ENCODE results near the gene THSD4.

The THSD4 gene

GRCh38 chr15:71811036-71811736 lies 695.9 kb downstream of the THSD4 start:
- H3K4me3 ChIP-seq (replicated peaks; ENCODE audit: low read depth, low read length) = no peak overlapping the region
- DNase-seq (ENCODE audit: low read depth) = no peak
- TF ChIP-seq, protein P1, sequence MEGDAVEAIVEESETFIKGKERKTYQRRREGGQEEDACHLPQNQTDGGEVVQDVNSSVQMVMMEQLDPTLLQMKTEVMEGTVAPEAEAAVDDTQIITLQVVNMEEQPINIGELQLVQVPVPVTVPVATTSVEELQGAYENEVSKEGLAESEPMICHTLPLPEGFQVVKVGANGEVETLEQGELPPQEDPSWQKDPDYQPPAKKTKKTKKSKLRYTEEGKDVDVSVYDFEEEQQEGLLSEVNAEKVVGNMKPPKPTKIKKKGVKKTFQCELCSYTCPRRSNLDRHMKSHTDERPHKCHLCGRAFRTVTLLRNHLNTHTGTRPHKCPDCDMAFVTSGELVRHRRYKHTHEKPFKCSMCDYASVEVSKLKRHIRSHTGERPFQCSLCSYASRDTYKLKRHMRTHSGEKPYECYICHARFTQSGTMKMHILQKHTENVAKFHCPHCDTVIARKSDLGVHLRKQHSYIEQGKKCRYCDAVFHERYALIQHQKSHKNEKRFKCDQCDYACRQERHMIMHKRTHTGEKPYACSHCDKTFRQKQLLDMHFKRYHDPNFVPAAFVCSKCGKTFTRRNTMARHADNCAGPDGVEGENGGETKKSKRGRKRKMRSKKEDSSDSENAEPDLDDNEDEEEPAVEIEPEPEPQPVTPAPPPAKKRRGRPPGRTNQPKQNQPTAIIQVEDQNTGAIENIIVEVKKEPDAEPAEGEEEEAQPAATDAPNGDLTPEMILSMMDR (IDR thresholded peaks at IDR 0.05; ENCODE audit: low read length, missing control alignments) = no peak

GRCh38 chr15:71811752-71812735 lies 696.8 kb downstream of the THSD4 start:
- TF ChIP-seq, protein P1 (IDR thresholded peaks at IDR 0.05; ENCODE audit: low read length, missing control alignments) = no peak
- no peak overlapping the region for H3K4me3 ChIP-seq (replicated peaks; ENCODE audit: low read depth, low read length)
- DNase-seq (ENCODE audit: low read depth) = no peak

DNA sequence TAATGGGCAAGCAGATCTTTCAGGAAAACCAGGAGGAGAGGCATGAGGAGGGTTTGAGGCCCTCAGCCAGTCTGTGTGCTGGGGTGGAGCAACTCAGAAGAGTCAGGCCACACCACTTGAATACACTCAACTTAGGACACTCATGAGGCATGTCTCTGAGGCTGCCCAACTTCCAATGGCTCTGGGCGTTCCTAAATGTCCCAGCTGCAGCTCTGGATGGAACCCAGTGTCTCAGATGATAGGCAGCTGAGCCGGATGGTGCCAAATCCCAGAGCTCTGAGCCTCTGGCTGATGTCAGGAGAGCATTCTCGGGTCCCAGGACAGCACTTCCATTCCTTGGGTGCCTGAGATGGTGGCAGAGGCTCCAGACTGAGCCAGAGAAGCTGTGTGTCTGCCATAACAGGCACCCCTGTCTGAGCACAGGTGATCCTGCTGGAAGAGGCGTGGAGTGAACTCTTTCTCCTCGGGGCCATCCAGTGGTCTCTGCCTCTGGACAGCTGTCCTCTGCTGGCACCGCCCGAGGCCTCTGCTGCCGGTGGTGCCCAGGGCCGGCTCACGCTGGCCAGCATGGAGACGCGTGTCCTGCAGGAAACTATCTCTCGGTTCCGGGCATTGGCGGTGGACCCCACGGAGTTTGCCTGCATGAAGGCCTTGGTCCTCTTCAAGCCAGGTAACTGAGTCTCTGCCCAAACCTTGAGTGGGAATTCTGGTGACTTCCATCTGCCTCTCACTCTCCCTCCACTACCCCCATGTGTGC lies 697.9 kb downstream of the THSD4 start:
- TF ChIP-seq, protein P1 (IDR thresholded peaks at IDR 0.05; ENCODE audit: low read length, missing control alignments) = no peak
- DNase-seq (ENCODE audit: low read depth) = no peak
- no peak overlapping the region for H3K4me3 ChIP-seq (replicated peaks; ENCODE audit: low read depth, low read length)

- DNase-seq (ENCODE audit: low read depth) = no peak
- no peak overlapping the region for H3K4me3 ChIP-seq (replicated peaks; ENCODE audit: low read depth, low read length)
- TF ChIP-seq, protein P1 (IDR thresholded peaks at IDR 0.05; ENCODE audit: low read length, missing control alignments) = no peak
Observed at GRCh38 chr15:71813723-71814470, 698.6 kb downstream of the THSD4 start.

GRCh38 chr15:71815301-71815700 lies 700.0 kb downstream of the THSD4 start:
- TF ChIP-seq, protein P1 (IDR thresholded peaks at IDR 0.05; ENCODE audit: low read length, missing control alignments) = no peak

GRCh38 chr15:71817351-71817750 lies 702.1 kb downstream of the THSD4 start:
- H3K4me3 ChIP-seq (replicated peaks; ENCODE audit: low read depth, low read length) = no peak overlapping the region

More at GRCh38 chr15:71815301-71815700, 700.0 kb downstream of the THSD4 start:
- DNase-seq (ENCODE audit: low read depth) = no peak
- H3K4me3 ChIP-seq (replicated peaks; ENCODE audit: low read depth, low read length) = no peak overlapping the region

More at GRCh38 chr15:71817351-71817750, 702.1 kb downstream of the THSD4 start:
- no peak for DNase-seq (ENCODE audit: low read depth)
- TF ChIP-seq, protein P1 (IDR thresholded peaks at IDR 0.05; ENCODE audit: low read length, missing control alignments) = no peak

Measured in fibroblast of pulmonary artery (primary cell).